ENCODE measurements around the gene SRGN. TPM values are rescaled to one million over a fixed set of nuclear protein-coding genes. Genes with fewer than 3 reads are reported as not detected.

The SRGN gene
- total RNA-seq, 2 experiments from 2014 or later: 661 to 673 TPM

GRCh38 chr10:69074532-69074931 lies 13.4 kb upstream of the SRGN start:
- ChIA-PET CTCF (interaction anchor here (1.0 kb wide), 1 partner anchor 126 kb away, joined by 3 read pairs; no protein-coding TSS in a partner anchor), POLR2A (no interaction called here)

- CTCF ChIA-PET: interaction anchor here (1.0 kb wide), 1 partner anchor 127 kb away, joined by 3 read pairs; no protein-coding TSS in a partner anchor
Measured at GRCh38 chr10:69075431-69075830, 12.5 kb upstream of the SRGN start.

GRCh38 chr10:69078311-69078710 lies 9.6 kb upstream of the SRGN start:
- ChIA-PET CTCF (interaction anchor here (2.1 kb wide), 1 partner anchor 13 kb away, joined by 7 read pairs; no protein-coding TSS in a partner anchor), POLR2A (interaction anchor here (0.8 kb wide), 1 partner anchor 9 kb away, joined by 15 read pairs; the partner anchor contains the start of gene SRGN)

More at GRCh38 chr10:69075431-69075830, 12.5 kb upstream of the SRGN start:
- POLR2A ChIA-PET: no interaction called here

- CTCF ChIA-PET: interaction anchor here (0.8 to 1.2 kb wide), 2 partner anchors 12 to 14 kb away, joined by 3 to 4 read pairs; no protein-coding TSS in a partner anchor
- POLR2A ChIA-PET: no interaction called here
Measured at GRCh38 chr10:69080226-69080625, 7.7 kb upstream of the SRGN start.

DNA sequence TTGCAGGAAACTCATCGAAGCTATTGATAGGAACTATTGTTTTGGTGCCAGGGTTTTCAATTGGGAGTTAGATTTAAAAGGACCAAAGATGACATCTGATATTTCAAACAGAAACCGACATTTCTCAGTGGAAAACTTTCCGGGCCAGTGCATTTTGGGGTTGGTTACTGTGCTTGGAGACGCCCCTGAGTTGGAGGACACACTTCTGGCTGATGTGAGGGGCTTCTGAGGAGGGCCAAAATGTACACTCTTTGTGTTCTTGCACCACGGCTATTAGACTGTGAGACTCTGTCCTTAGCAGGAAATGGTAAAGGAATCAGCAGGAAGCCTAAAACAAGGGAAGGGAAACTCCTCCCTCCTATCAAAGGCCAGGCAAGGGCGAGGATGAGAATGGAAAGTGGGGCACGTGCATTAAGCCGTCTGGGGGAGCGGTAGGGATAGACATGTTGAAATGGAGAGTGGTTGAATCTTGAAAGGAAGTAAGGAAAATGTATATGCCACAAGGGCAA lies 1.8 kb upstream of the SRGN start:
- ChIA-PET CTCF (interaction anchor here (1.0 to 2.1 kb wide), 3 partner anchors 14 to 81 kb away, joined by 3 to 6 read pairs (median 3); no protein-coding TSS in a partner anchor), POLR2A (interaction anchor here (7.4 kb wide), 1 partner anchor 40 kb away, joined by 119 read pairs; no protein-coding TSS in a partner anchor)

- ChIA-PET POLR2A (interaction anchor here (0.9 to 7.4 kb wide), 5 partner anchors 23 to 134 kb away, joined by 3 to 119 read pairs (median 5); partner anchors contain the start of gene DDX21), CTCF (interaction anchor here (0.6 to 2.3 kb wide), 4 partner anchors 26 to 131 kb away, joined by 3 to 7 read pairs (median 5); no protein-coding TSS in a partner anchor)
Measured at GRCh38 chr10:69088471-69088769, 517 bp downstream of the SRGN start.

- CTCF ChIA-PET: interaction anchor here (0.6 to 2.3 kb wide), 4 partner anchors 27 to 132 kb away, joined by 3 to 7 read pairs (median 5); no protein-coding TSS in a partner anchor
- POLR2A ChIA-PET: interaction anchor here (0.9 to 7.4 kb wide), 6 partner anchors 23 to 134 kb away, joined by 3 to 119 read pairs (median 5); partner anchors contain the start of gene DDX21
Measured at GRCh38 chr10:69088801-69089501, 1.0 kb downstream of the SRGN start.

GRCh38 chr10:69089638-69090599 lies 2.0 kb downstream of the SRGN start:
- CTCF ChIA-PET: interaction anchor here (1.0 kb wide), 1 partner anchor 24 kb away, joined by 3 read pairs; no protein-coding TSS in a partner anchor

GRCh38 chr10:69090685-69091084 lies 2.8 kb downstream of the SRGN start:
- ChIA-PET POLR2A (interaction anchor here (1.0 to 7.4 kb wide), 2 partner anchors 44 to 86 kb away, joined by 4 to 119 read pairs; no protein-coding TSS in a partner anchor), CTCF (interaction anchor here (1.0 kb wide), 1 partner anchor 86 kb away, joined by 4 read pairs; no protein-coding TSS in a partner anchor)

More at GRCh38 chr10:69089638-69090599, 2.0 kb downstream of the SRGN start:
- POLR2A ChIA-PET: interaction anchor here (0.8 to 7.4 kb wide), 4 partner anchors 24 to 133 kb away, joined by 3 to 119 read pairs (median 6); partner anchors contain the start of gene DDX21

DNA sequence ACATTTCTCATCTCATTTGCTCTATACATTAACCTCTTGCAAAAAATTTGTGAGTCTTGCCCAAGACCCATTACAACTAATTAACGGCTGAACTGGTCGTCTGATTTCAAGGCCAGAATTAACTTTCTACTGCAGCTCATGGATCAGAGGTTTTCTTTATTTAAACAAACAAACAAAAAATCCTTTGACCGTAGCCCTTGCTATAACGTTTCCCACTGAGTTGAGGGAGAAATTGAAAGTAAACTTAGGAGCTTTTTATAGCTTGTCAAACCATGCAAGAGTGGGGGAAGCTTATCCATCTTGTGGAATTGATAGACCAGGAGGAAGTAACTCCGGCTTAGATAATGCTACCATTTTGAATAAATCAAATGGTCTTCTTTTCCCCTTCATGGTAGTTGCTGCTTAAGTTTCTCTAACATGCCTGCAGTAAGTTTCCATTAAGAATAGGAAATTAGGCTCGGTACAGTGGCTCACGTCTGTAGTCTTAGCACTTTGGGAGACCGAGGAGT lies 3.3 kb downstream of the SRGN start:
- CTCF ChIA-PET: interaction anchor here (1.0 to 1.8 kb wide), 2 partner anchors 86 to 135 kb away, joined by 3 to 4 read pairs; partner anchors contain the start of gene DDX21
- POLR2A ChIA-PET: interaction anchor here (1.0 to 7.4 kb wide), 2 partner anchors 45 to 87 kb away, joined by 4 to 119 read pairs; no protein-coding TSS in a partner anchor

GRCh38 chr10:69092959-69093850 lies 5.3 kb downstream of the SRGN start:
- ChIA-PET CTCF (interaction anchor here (0.8 to 7.5 kb wide), 5 partner anchors 23 to 106 kb away, joined by 3 to 53 read pairs (median 5); no protein-coding TSS in a partner anchor), POLR2A (interaction anchor here (0.7 to 7.4 kb wide), 4 partner anchors 38 to 137 kb away, joined by 3 to 119 read pairs (median 6); partner anchors contain the start of gene DDX21)

DNA sequence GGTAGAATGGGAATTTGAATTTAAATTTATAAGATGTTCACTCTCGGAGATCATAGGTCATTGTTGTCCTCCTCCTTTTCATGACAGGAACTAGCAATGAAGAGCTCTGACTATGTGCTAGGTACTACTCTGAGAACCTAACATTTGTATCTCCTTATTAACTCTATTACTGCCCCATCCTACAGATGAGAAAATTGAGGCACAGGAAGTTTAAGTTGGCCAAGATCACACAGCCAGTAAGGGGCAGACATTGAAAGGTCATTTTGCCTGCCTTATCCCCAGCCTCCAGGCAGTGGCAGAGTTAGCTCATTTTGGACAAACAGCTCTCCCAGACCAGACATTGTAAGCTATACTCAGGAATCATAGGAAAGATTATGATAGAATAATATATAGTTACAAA lies 6.0 kb downstream of the SRGN start:
- CTCF ChIA-PET: interaction anchor here (0.9 to 7.5 kb wide), 7 partner anchors 22 to 138 kb away, joined by 3 to 53 read pairs (median 5); partner anchors contain the start of gene DDX21
- POLR2A ChIA-PET: no interaction called here

DNA sequence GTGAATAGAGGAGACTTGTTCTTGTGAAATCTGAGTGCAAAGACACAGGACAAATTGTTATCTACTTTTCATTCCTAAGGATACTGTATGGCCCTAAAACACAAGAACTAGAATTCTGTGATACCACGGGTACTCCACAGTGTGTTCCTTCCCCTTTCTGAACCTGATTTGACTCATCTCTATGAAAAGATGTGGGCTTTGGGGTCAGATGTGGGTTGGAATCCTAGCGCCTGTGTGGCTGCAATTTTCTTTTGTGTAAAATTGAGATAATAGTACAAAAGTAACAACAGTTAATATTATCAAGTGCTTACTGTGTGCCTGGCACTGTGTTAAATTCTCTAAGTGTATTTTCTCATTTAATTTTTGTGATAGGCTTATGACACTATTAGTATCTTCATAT lies 8.1 kb downstream of the SRGN start:
- ChIA-PET POLR2A (interaction anchor here (0.6 to 0.7 kb wide), 3 partner anchors 41 to 281 kb away, joined by 3 read pairs; no protein-coding TSS in a partner anchor), CTCF (interaction anchor here (1.0 to 7.5 kb wide), 4 partner anchors 10 to 90 kb away, joined by 3 to 53 read pairs (median 4); no protein-coding TSS in a partner anchor)

DNA sequence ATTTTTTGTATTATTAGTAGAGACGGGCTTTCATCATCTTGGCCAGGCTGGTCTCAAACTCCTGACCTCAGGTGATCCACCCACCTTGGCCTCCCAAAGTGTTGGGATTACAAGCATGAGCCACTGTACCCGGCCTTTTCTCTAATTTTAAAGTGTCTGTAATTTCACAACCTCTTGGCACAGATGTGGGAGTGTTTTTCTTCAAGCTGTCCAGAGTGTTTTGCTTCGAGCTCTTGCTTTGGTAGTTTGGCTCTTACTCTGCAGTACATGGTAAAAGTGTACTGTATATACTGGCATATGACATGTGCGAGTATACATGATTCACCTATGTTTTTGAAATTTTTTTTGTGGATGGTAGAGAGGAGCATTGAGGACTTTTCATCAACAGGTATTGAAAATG lies 9.8 kb downstream of the SRGN start:
- ChIA-PET POLR2A (no interaction called here), CTCF (interaction anchor here (0.6 to 7.5 kb wide), 2 partner anchors 19 to 92 kb away, joined by 3 to 53 read pairs; no protein-coding TSS in a partner anchor)

DNA sequence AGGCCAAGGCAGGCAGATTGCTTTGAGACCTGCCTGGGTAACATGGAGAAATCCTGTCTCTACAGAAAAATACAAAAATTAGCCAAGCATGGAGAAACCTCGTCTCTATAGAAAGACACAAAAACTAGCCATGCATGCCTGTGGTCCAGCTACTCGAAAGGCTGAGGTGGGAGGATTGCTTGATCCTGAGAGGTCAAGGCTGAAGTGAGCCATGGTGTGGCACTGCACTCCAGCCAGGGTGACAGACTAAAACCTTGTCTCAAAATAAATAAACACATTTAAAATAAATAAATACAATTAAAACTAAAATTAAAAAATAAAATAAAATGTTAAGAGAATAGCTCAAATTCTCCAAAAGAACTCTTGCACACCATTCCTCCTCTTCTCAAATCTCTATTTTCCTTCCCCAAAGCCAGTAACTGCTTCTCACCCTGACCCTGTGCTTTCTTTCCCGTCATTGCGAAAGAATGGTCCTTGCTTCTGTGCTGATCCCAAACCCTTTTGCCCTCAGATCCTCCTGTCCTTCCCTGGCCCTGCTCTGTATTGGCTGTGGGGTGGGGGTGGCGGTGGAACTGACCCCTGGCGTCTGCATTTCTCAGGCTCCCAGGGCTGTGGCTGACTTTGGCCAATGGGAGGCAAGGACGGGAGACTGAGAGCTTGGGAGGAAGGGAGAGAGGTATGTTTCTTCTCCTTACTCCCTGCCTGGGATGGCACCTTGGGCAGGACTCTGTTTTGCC lies 12.4 kb downstream of the SRGN start:
- POLR2A ChIA-PET: interaction anchor here (0.6 kb wide), 1 partner anchor 22 kb away, joined by 5 read pairs; no protein-coding TSS in a partner anchor

GRCh38 chr10:69101451-69102095 lies 13.7 kb downstream of the SRGN start:
- POLR2A ChIA-PET: interaction anchor here (0.7 kb wide), 1 partner anchor 52 kb away, joined by 3 read pairs; no protein-coding TSS in a partner anchor
- CTCF ChIA-PET: no interaction called here

More for the DNA sequence above, 12.4 kb downstream of the SRGN start:
- CTCF ChIA-PET: no interaction called here
